ENCODE measurements around the gene CNOT10. TPM values are rescaled to one million over a fixed set of nuclear protein-coding genes. Genes with fewer than 3 reads are reported as not detected.

The CNOT10 gene
- polyA plus RNA-seq, 1 donor (not counting 4 experiments of a cell fraction or from before 2014, with no cell fraction given), result 24.2 TPM

- H2AFZ ChIP-seq (ENCODE audit: control insufficient read depth, low read length), result no peak overlapping the region
- H3K9me1 ChIP-seq (ENCODE audit: control insufficient read depth, extremely low read depth, insufficient read depth, low read length), result no peaks in the 10 kb centered on the region
- H3K27ac ChIP-seq (ENCODE audit: control insufficient read depth, insufficient read depth, low read length), result no peak overlapping the region
- FAIRE-seq (no peak), DNase-seq (ENCODE audit: low read depth, low spot score) (no peak)
- H3K27me3 ChIP-seq (ENCODE audit: control insufficient read depth, extremely low read depth, insufficient read depth, low read length), result peaks cover 71% of the 10 kb centered on the region
- no peaks in the 10 kb centered on the region for H4K20me1 ChIP-seq (ENCODE audit: control insufficient read depth, extremely low read depth, insufficient read depth, low read length)
- peaks cover 2% of the 10 kb centered on the region for H3K4me1 ChIP-seq (ENCODE audit: control insufficient read depth, extremely low read depth, insufficient read depth, low read length)
- no peak overlapping the region for H3K4me2 ChIP-seq (ENCODE audit: control insufficient read depth, extremely low read depth, insufficient read depth, low read depth, low read length)
- TF ChIP-seq EZH2 (IDR thresholded peaks at IDR 0.05; ENCODE audit: low read length) (no peak), CTCF (optimal IDR thresholded peaks at IDR 0.05 in 1 of 3, IDR thresholded peaks at IDR 0.05 in 1 of 3, conservative IDR thresholded peaks at IDR 0.05 in 1 of 3; ENCODE audit: extremely low read depth in 1 of 3, insufficient read depth in 2 of 3, low read length in 3 of 3) (no peak)
- dilution Hi-C loops (cut with MboI; ENCODE audit: extremely low pct_ligation_motif_present, low sequenced_read_pairs), result no loop called here
- H3K36me3 ChIP-seq (ENCODE audit: control insufficient read depth in 2 of 2, extremely low read depth in 1 of 2, insufficient read depth in 2 of 2, low read length in 2 of 2), result no peaks in the 10 kb centered on the region
- H3K79me2 ChIP-seq (ENCODE audit: control insufficient read depth, insufficient read depth, low read length), result no peaks in the 10 kb centered on the region
- no peak overlapping the region for H3K9ac ChIP-seq (ENCODE audit: control insufficient read depth, extremely low read depth, insufficient read depth, low read length)
- no peak overlapping the region for H3K4me3 ChIP-seq (ENCODE audit: control insufficient read depth in 2 of 3, extremely low read depth in 1 of 3, insufficient read depth in 2 of 3, low read depth in 1 of 3, low read length in 3 of 3)
- peaks cover 5% of the 10 kb centered on the region for H3K9me3 ChIP-seq (ENCODE audit: control insufficient read depth, low read depth, low read length)
These were observed 135.4 kb downstream of the CNOT10 start for GRCh38 chr3:32820430-32820829.

- dilution Hi-C loops (cut with MboI; ENCODE audit: extremely low pct_ligation_motif_present, low sequenced_read_pairs), result no loop called here
- H3K79me2 ChIP-seq (ENCODE audit: control insufficient read depth, insufficient read depth, low read length), result no peaks in the 10 kb centered on the region
- H3K4me2 ChIP-seq (ENCODE audit: control insufficient read depth, extremely low read depth, insufficient read depth, low read depth, low read length), result no peak overlapping the region
- H3K9me1 ChIP-seq (ENCODE audit: control insufficient read depth, extremely low read depth, insufficient read depth, low read length), result no peaks in the 10 kb centered on the region
- peaks cover 5% of the 10 kb centered on the region for H3K9me3 ChIP-seq (ENCODE audit: control insufficient read depth, low read depth, low read length)
- no peaks in the 10 kb centered on the region for H3K36me3 ChIP-seq (ENCODE audit: control insufficient read depth in 2 of 2, extremely low read depth in 1 of 2, insufficient read depth in 2 of 2, low read length in 2 of 2)
- H4K20me1 ChIP-seq (ENCODE audit: control insufficient read depth, extremely low read depth, insufficient read depth, low read length), result no peaks in the 10 kb centered on the region
- no peak overlapping the region for H2AFZ ChIP-seq (ENCODE audit: control insufficient read depth, low read length)
- no peak overlapping the region for H3K27ac ChIP-seq (ENCODE audit: control insufficient read depth, insufficient read depth, low read length)
- TF ChIP-seq CTCF (optimal IDR thresholded peaks at IDR 0.05 in 1 of 3, IDR thresholded peaks at IDR 0.05 in 1 of 3, conservative IDR thresholded peaks at IDR 0.05 in 1 of 3; ENCODE audit: extremely low read depth in 1 of 3, insufficient read depth in 2 of 3, low read length in 3 of 3), result no peak
- no peak for TF ChIP-seq EZH2 (IDR thresholded peaks at IDR 0.05; ENCODE audit: low read length)
- no peak overlapping the region for H3K4me3 ChIP-seq (ENCODE audit: control insufficient read depth in 2 of 3, extremely low read depth in 1 of 3, insufficient read depth in 2 of 3, low read depth in 1 of 3, low read length in 3 of 3)
- no peak for FAIRE-seq
- no peak overlapping the region for H3K9ac ChIP-seq (ENCODE audit: control insufficient read depth, extremely low read depth, insufficient read depth, low read length)
- DNase-seq (ENCODE audit: low read depth, low spot score), result no peak
- H3K27me3 ChIP-seq (ENCODE audit: control insufficient read depth, extremely low read depth, insufficient read depth, low read length), result peaks cover 67% of the 10 kb centered on the region
- peaks cover 2% of the 10 kb centered on the region for H3K4me1 ChIP-seq (ENCODE audit: control insufficient read depth, extremely low read depth, insufficient read depth, low read length)
These were observed 136.1 kb downstream of the CNOT10 start for GRCh38 chr3:32820971-32821685.

Measured in keratinocyte (primary cell).